B cell (primary cell): ENCODE results near the gene PRKCA. TPM values are rescaled to one million over a fixed set of nuclear protein-coding genes. Genes with fewer than 3 reads are reported as not detected.

Experiments
- ATAC-seq: fragments of 200-7000 bp; cut with Tn5 transposase; one replicate; pipeline ENCODE4 v1.10.0; 2021; ENCODE audit warnings: low read depth, mild to moderate bottlenecking, moderate number of reproducible peaks, moderate library complexity
- CTCF ChIA-PET: fragments of 350-600 bp; sonication (Branson Sonifier 250); formaldehyde crosslinking; loops from one replicate; lab custom pipeline; 2021; ENCODE audit warnings: antibody characterized with exemption, inconsistent platforms; lab: Charles Lee
- POLR2A ChIA-PET: fragments of 350-600 bp; sonication (Branson Sonifier 250); formaldehyde crosslinking; loops from one replicate; lab custom pipeline; 2021; ENCODE audit warnings: antibody characterized with exemption; lab: Charles Lee
- DNase-seq: peaks from one replicate; pipeline ENCODE4 v3.0.0; 2013
- H2AFZ ChIP-seq: 2 replicates; pipeline ENCODE4 v1.6.1; 2012; ENCODE audit warnings: mild to moderate bottlenecking, low read depth, low read length; ENCODE audit not compliant: insufficient read depth, poor library complexity, severe bottlenecking
- H3K27ac ChIP-seq, 2 donors: 1 replicate in 1 of 2; 2 replicates in 1 of 2; pipeline ENCODE4 v1.5.1; 2012 to 2013; ENCODE audit warnings: low read length in 2 of 2, mild to moderate bottlenecking in 2 of 2, moderate library complexity in 1 of 2
- H3K27me3 ChIP-seq, 4 experiments: fragments of 200-600 bp in 1 of 4; sonication (generic) in 1 of 4; replicated peaks in 1 of 4; 1 replicate in 2 of 4; 2 replicates in 2 of 4; pipeline versions ENCODE4 v1.6.1 to v1.7.0; 2013 to 2016; ENCODE audit warnings: low read length in 3 of 4, mild to moderate bottlenecking in 2 of 4, mixed read lengths in 1 of 4, moderate library complexity in 1 of 4; ENCODE audit not compliant: insufficient read depth in 4 of 4, control insufficient read depth in 3 of 4; ENCODE audit errors: control extremely low read depth in 1 of 4
- H3K36me3 ChIP-seq, 2 experiments: replicated peaks in 1 of 2; 1 replicate in 1 of 2; 2 replicates in 1 of 2; pipeline versions ENCODE4 v1.6.1 to v1.7.1; 2013; ENCODE audit warnings: low read length in 1 of 2; ENCODE audit not compliant: insufficient read depth in 2 of 2, control insufficient read depth in 1 of 2; ENCODE audit errors: control extremely low read depth in 1 of 2, extremely low read depth in 1 of 2
- H3K4me1 ChIP-seq, 2 donors: fragments of 200-600 bp in 1 of 2; sonication (generic) in 1 of 2; 1 replicate in 1 of 2; 2 replicates in 1 of 2; pipeline versions ENCODE4 v1.5.1 to v1.6.1; 2013 to 2017; ENCODE audit warnings: low read length in 2 of 2; ENCODE audit not compliant: control insufficient read depth in 2 of 2, insufficient read depth in 2 of 2
- H3K4me2 ChIP-seq: replicated peaks from 2 replicates; pipeline ENCODE3; 2012; ENCODE audit warnings: mild to moderate bottlenecking, low read depth, low read length; ENCODE audit not compliant: poor library complexity, severe bottlenecking
- H3K4me3 ChIP-seq, 5 experiments: fragments of 200-600 bp in 1 of 5; sonication (generic) in 1 of 5; 1 replicate in 3 of 5; 2 replicates in 2 of 5; pipeline versions ENCODE4 v1.5.1 to v1.7.0; 2011 to 2016; ENCODE audit warnings: low read length in 4 of 5, mild to moderate bottlenecking in 4 of 5, low read depth in 2 of 5, control low read depth in 1 of 5, moderate library complexity in 1 of 5; ENCODE audit not compliant: insufficient read depth in 1 of 5; ENCODE audit errors: control extremely low read depth in 1 of 5, extremely low read depth in 1 of 5
- H3K79me2 ChIP-seq: fragments of 200-600 bp; sonication (generic); one replicate; pipeline ENCODE4 v1.6.0; 2016; ENCODE audit warnings: low read length; ENCODE audit not compliant: control insufficient read depth, insufficient read depth
- H3K9ac ChIP-seq: fragments of 200-600 bp; sonication (generic); 2 replicates; pipeline ENCODE4 v1.6.1; 2017; ENCODE audit warnings: mild to moderate bottlenecking, low read length, moderate library complexity
- H3K9me3 ChIP-seq, 3 donors: one replicate each; pipeline versions ENCODE4 v1.6.1 to v1.7.1; 2013; ENCODE audit warnings: low read length in 2 of 3; ENCODE audit not compliant: control insufficient read depth in 2 of 3, insufficient read depth in 1 of 3; ENCODE audit errors: control extremely low read depth in 1 of 3
- H4K20me1 ChIP-seq: 2 replicates; pipeline ENCODE4 v1.6.0; 2012; ENCODE audit warnings: mild to moderate bottlenecking, low read length; ENCODE audit not compliant: insufficient read depth, control insufficient read depth, poor library complexity, severe bottlenecking
- H3K27ac Mint-ChIP-seq: one replicate; pipeline ENCODE4 v1.8.0; 2021; ENCODE audit warnings: mixed read lengths
- H3K27me3 Mint-ChIP-seq: one replicate; pipeline ENCODE4 v1.8.0; 2021; ENCODE audit warnings: mixed read lengths
- H3K4me1 Mint-ChIP-seq: one replicate; pipeline ENCODE4 v1.8.0; 2021; ENCODE audit warnings: mixed read lengths
- H3K4me3 Mint-ChIP-seq: one replicate; pipeline ENCODE4 v1.8.0; 2021; ENCODE audit warnings: mixed read lengths
- H3K9me3 Mint-ChIP-seq: one replicate; pipeline ENCODE4 v1.8.0; 2022; ENCODE audit warnings: mixed read lengths; ENCODE audit not compliant: insufficient read depth
- EZH2 ChIP-seq: IDR thresholded peaks from 2 replicates; pipeline ENCODE4 v1.6.1; 2012; ENCODE audit warnings: borderline replicate concordance, low read depth, mild to moderate bottlenecking, moderate library complexity, low read length; ENCODE audit not compliant: insufficient read depth, poor library complexity, severe bottlenecking
- WGBS: methylation state at CpG from one replicate; pipeline ENCODE4 v1.1.5; 2013; ENCODE audit warnings: missing lambda C conversion rate; ENCODE audit not compliant: insufficient coverage; 5-methylcytosine and 5-hydroxymethylcytosine counted together
- intact Hi-C: fragments of 100-400 bp; cut with micrococcal nuclease; formaldehyde crosslinking; loops from one replicate; pipeline ENCODE4 v1.10.0; 2022
- polyA plus RNA-seq: library from polyadenylated mRNA; depleted of rRNA; stranded (reverse); fragments of >200 nt; gene quantifications from 2 replicates; pipeline ENCODE4 v1.2.3, GENCODE V29; 2012
- total RNA-seq, 2 donors: library from RNA; stranded (reverse); fragments of 120-200 nt in 1 of 2; gene quantifications; 1 replicate in 1 of 2; 2 replicates in 1 of 2; pipeline versions ENCODE4 v1.2.3 to v1.2.4, GENCODE V29; 2013 to 2022
- TF ChIP-seq, protein P1 (sequence below): fragments of 200-600 bp; IDR thresholded peaks from one replicate; pipeline ENCODE4 v1.8.0; 2022; ENCODE audit warnings: antibody characterized with exemption, mild to moderate bottlenecking

PRKCA gene
- total and polyA plus RNA-seq, 2 donors (not counting 1 experiment from before 2014, with no cell fraction given): 0.33 to 7.7 TPM

DNA sequence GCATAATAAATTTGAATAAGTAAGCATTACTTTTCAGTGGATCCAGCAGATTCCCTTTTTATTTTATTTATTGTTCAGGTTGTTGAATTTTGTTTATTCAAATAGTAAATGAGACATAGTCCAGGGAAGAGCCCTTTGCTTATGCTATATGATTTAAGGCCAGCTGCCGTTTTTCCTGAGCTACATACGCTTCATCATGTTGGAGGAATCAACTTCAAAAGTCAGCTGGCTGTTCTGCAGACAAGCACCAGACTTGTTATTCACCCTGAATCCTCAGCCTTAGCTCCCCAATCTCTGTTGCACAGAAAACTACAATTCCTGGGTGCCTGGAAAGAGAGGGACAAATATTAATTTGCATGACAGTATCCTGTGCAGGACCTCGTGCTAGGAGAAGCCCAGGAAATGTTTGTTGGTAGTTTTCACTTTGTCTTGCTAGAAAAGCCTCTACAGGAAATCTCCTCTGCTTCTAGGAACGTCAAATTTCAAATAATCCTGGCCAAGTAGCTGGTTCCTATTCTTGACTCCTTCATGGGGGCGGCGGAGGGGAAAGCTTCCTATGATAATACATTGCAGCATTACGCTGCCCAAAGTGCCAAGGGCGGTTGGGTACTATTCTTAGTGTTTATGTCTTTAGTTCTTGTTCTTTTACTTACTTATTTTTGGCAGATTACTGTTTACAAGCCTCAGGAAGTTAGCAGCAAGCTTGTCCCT lies 101.6 kb downstream of the PRKCA start:
- no peaks in the 10 kb centered on the region for H3K36me3 ChIP-seq
- no peak for DNase-seq
- Mint-ChIP-seq H3K4me3 (no peak overlapping the region), H3K9me3 (no peaks in the 10 kb centered on the region), H3K27me3 (peaks cover 17% of the 10 kb centered on the region), H3K27ac (no peak overlapping the region), H3K4me1 (no peaks in the 10 kb centered on the region)
- no peaks in the 10 kb centered on the region for H3K4me1 ChIP-seq
- ChIA-PET POLR2A (no interaction called here), CTCF (no interaction called here)
- H3K9me3 ChIP-seq: no peaks in the 10 kb centered on the region
- TF ChIP-seq, protein P1, sequence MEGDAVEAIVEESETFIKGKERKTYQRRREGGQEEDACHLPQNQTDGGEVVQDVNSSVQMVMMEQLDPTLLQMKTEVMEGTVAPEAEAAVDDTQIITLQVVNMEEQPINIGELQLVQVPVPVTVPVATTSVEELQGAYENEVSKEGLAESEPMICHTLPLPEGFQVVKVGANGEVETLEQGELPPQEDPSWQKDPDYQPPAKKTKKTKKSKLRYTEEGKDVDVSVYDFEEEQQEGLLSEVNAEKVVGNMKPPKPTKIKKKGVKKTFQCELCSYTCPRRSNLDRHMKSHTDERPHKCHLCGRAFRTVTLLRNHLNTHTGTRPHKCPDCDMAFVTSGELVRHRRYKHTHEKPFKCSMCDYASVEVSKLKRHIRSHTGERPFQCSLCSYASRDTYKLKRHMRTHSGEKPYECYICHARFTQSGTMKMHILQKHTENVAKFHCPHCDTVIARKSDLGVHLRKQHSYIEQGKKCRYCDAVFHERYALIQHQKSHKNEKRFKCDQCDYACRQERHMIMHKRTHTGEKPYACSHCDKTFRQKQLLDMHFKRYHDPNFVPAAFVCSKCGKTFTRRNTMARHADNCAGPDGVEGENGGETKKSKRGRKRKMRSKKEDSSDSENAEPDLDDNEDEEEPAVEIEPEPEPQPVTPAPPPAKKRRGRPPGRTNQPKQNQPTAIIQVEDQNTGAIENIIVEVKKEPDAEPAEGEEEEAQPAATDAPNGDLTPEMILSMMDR: no peak
- no peak for TF ChIP-seq EZH2
- H3K27ac ChIP-seq: no peak overlapping the region
- H3K4me2 ChIP-seq: no peak overlapping the region
- no peaks in the 10 kb centered on the region for H4K20me1 ChIP-seq
- H3K27me3 ChIP-seq: no peaks in the 10 kb centered on the region
- no peak overlapping the region for H2AFZ ChIP-seq
- no peak for ATAC-seq
- WGBS: 46% methylated on average over 3 of the region's 8 CpGs
- H3K79me2 ChIP-seq: no peaks in the 10 kb centered on the region
- no peak overlapping the region for H3K9ac ChIP-seq
- intact Hi-C loops: no loop called here
- no peak overlapping the region for H3K4me3 ChIP-seq

DNA sequence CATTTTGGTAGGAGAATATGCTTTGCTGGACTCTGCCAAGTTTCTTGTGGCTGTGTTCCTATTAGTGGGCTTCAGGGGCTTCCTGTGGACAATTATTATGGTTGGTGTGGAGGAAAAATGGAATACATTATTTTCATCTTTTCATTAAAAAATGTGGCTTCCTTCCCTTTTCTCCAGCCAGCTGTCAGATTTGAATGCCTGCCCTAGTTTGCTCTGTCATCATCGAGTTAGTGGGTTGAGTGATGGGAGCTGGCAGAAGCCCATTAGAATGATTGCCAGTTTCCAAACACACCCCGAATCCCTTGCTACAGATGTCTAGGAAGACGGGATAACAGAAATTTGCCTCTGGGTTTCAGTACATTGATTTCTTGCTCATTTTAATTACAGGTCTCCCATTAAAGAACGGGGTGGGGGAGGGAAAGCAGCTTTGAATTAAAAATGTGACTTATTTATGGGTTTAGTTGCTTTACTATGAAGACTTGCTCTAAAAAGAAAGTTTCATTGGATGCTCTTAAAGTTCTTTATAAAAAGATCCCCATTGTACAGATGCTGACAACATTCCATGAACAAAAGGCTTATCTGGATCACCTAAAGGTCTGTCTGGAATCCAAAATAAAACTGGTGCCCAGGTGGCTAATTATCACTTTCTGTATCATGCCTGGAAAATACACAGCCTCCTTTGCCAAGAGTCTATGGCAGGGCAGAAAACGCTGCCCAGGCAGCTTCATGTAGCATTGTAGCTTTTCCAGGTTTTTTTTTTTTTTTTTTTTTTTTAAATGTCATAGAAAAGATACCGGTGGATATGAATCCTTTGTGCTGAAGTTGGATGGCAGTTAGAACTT lies 103.6 kb downstream of the PRKCA start:
- Mint-ChIP-seq H3K9me3 (no peaks in the 10 kb centered on the region), H3K4me1 (no peaks in the 10 kb centered on the region), H3K27ac (no peak overlapping the region), H3K4me3 (no peak overlapping the region), H3K27me3 (peaks cover 17% of the 10 kb centered on the region)
- no peaks in the 10 kb centered on the region for H4K20me1 ChIP-seq
- H3K27me3 ChIP-seq: no peaks in the 10 kb centered on the region
- intact Hi-C loops: no loop called here
- H3K4me3 ChIP-seq: no peak overlapping the region
- no peaks in the 10 kb centered on the region for H3K79me2 ChIP-seq
- ChIA-PET CTCF (no interaction called here), POLR2A (no interaction called here)
- TF ChIP-seq EZH2: no peak
- TF ChIP-seq, protein P1: no peak
- H3K27ac ChIP-seq: no peak overlapping the region
- DNase-seq (no peak), ATAC-seq (no peak)
- 0% methylated on average over 1 of the region's 6 CpGs for WGBS
- H3K4me1 ChIP-seq: no peaks in the 10 kb centered on the region
- no peaks in the 10 kb centered on the region for H3K9me3 ChIP-seq
- H3K9ac ChIP-seq: no peak overlapping the region
- H3K4me2 ChIP-seq: no peak overlapping the region
- H2AFZ ChIP-seq: no peak overlapping the region
- H3K36me3 ChIP-seq: no peaks in the 10 kb centered on the region
